H1 (cell line): ENCODE measurements around the gene PXN. TPM values are rescaled to one million over a fixed set of nuclear protein-coding genes. Genes with fewer than 3 reads are reported as not detected.

ENCODE experiments used
- BRCA1 ChIP-seq: IDR thresholded peaks from 2 replicates; pipeline ENCODE4 v1.6.1; 2012; ENCODE audit warnings: low read depth, low read length, improper control_type of control experiment
- CEBPB ChIP-seq: IDR thresholded peaks from 2 replicates; pipeline ENCODE4 v1.6.1; 2012; ENCODE audit warnings: low read depth, low read length
- HDAC2 ChIP-seq, 2 experiments: fragments of 300-600 bp in 1 of 2; sonication (generic) in 1 of 2; IDR thresholded peaks; 2 replicates each; pipeline ENCODE4 v1.6.1; 2011 to 2012; ENCODE audit warnings: low read depth in 2 of 2, low read length in 2 of 2, mild to moderate bottlenecking in 2 of 2, moderate library complexity in 2 of 2, borderline replicate concordance in 1 of 2, inconsistent platforms in 1 of 2
- POU5F1 ChIP-seq: IDR thresholded peaks from 2 replicates; pipeline ENCODE4 v1.6.1; 2011; ENCODE audit warnings: low read depth, mild to moderate bottlenecking, low read length, moderate library complexity
- RFX5 ChIP-seq: IDR thresholded peaks from 2 replicates; pipeline ENCODE4 v1.6.1; 2011; ENCODE audit warnings: low read depth, low read length, improper control_type of control experiment, borderline replicate concordance
- TBP ChIP-seq: IDR thresholded peaks from 2 replicates; pipeline ENCODE4 v1.6.1; 2011; ENCODE audit warnings: low read depth, low read length, improper control_type of control experiment
- TEAD4 ChIP-seq: IDR thresholded peaks from 2 replicates; pipeline ENCODE4 v1.6.1; 2012; ENCODE audit warnings: low read depth, low read length, inconsistent platforms, mixed read lengths
- YY1 ChIP-seq: IDR thresholded peaks from 2 replicates; pipeline ENCODE4 v1.6.1; 2011; ENCODE audit warnings: low read depth, mild to moderate bottlenecking, low read length
- polyA plus RNA-seq, 7 experiments: library from polyadenylated mRNA; depleted of rRNA in 3 of 7; stranded (reverse) in 5 of 7; unstranded in 2 of 7; fragments of >200 nt in 5 of 7; fragments of 200-250 nt in 2 of 7; gene quantifications; 1 replicate in 5 of 7; 2 replicates in 1 of 7; 4 replicates in 1 of 7; pipeline versions ENCODE4 v1.2.1 to v1.2.3, GENCODE V29; 2011 to 2013; ENCODE audit warnings: missing spikeins in 2 of 7, mixed read lengths in 2 of 7
- total RNA-seq: library from RNA; stranded (reverse); fragmentation: NEBNext Ultra II Directional; extraction: Animal tissue kit (Norgen Biotek cat#: 25700); gene quantifications from 2 replicates; pipeline ENCODE4 v1.2.1, GENCODE V29; 2021
- TF ChIP-seq, protein P1 (sequence below): fragments of 300-600 bp; sonication (generic); IDR thresholded peaks from 2 replicates; pipeline ENCODE4 v1.7.1; 2012; ENCODE audit warnings: low read length, moderate library complexity, mild to moderate bottlenecking, inconsistent platforms; ENCODE audit not compliant: insufficient replicate concordance
- TF ChIP-seq, protein P2 (sequence below): IDR thresholded peaks from 2 replicates; pipeline ENCODE4 v1.6.1; 2012; ENCODE audit warnings: inconsistent platforms

PXN gene
- total and polyA plus RNA-seq, 2 of the 8 experiments (the other 6 are each of a cell fraction or from before 2014, with no cell fraction given): 51.0 to 105 TPM

DNA sequence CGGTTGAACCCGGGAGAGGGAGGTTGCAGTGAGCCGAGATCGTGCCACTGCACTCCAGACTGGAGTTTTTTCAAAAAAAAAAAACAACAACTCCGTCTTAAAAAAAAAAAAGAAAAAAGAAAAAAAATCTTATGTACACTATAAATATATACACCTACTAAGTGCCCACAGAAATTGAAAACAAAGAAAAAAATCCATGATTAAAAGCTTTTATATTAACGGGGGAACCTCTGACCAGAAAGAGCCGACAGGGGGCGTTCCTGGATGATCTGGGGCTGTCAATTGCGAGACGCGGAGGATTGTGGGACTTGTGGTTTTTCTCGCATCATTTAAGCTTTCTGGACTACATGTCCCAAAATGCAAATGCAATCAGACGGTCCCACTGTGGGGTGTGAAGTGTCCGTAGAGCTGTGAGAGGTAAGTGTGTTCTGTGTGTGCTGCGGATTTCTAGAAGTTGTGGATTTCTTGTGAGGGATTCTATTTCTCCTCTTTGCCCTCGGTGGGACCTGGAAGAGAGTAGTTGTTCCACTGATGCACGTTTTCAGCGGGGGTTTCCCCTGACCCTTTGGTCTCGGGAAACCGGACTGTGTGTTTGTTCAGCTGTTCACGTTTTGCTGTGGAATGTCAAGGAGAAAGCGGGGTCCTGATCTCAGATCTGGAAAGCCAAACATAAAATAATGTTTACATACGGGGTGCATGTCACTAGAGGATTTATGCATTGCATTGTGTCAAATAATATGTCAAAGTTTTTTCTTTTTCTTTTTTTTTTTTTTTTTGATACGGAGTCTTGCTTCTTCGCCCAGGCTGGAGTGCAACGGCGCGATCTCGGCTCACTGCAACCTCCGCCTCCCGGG is 36.7 kb upstream of the PXN start, which contains the start of gene SIRT4 (continued):
- TF ChIP-seq, protein P1, sequence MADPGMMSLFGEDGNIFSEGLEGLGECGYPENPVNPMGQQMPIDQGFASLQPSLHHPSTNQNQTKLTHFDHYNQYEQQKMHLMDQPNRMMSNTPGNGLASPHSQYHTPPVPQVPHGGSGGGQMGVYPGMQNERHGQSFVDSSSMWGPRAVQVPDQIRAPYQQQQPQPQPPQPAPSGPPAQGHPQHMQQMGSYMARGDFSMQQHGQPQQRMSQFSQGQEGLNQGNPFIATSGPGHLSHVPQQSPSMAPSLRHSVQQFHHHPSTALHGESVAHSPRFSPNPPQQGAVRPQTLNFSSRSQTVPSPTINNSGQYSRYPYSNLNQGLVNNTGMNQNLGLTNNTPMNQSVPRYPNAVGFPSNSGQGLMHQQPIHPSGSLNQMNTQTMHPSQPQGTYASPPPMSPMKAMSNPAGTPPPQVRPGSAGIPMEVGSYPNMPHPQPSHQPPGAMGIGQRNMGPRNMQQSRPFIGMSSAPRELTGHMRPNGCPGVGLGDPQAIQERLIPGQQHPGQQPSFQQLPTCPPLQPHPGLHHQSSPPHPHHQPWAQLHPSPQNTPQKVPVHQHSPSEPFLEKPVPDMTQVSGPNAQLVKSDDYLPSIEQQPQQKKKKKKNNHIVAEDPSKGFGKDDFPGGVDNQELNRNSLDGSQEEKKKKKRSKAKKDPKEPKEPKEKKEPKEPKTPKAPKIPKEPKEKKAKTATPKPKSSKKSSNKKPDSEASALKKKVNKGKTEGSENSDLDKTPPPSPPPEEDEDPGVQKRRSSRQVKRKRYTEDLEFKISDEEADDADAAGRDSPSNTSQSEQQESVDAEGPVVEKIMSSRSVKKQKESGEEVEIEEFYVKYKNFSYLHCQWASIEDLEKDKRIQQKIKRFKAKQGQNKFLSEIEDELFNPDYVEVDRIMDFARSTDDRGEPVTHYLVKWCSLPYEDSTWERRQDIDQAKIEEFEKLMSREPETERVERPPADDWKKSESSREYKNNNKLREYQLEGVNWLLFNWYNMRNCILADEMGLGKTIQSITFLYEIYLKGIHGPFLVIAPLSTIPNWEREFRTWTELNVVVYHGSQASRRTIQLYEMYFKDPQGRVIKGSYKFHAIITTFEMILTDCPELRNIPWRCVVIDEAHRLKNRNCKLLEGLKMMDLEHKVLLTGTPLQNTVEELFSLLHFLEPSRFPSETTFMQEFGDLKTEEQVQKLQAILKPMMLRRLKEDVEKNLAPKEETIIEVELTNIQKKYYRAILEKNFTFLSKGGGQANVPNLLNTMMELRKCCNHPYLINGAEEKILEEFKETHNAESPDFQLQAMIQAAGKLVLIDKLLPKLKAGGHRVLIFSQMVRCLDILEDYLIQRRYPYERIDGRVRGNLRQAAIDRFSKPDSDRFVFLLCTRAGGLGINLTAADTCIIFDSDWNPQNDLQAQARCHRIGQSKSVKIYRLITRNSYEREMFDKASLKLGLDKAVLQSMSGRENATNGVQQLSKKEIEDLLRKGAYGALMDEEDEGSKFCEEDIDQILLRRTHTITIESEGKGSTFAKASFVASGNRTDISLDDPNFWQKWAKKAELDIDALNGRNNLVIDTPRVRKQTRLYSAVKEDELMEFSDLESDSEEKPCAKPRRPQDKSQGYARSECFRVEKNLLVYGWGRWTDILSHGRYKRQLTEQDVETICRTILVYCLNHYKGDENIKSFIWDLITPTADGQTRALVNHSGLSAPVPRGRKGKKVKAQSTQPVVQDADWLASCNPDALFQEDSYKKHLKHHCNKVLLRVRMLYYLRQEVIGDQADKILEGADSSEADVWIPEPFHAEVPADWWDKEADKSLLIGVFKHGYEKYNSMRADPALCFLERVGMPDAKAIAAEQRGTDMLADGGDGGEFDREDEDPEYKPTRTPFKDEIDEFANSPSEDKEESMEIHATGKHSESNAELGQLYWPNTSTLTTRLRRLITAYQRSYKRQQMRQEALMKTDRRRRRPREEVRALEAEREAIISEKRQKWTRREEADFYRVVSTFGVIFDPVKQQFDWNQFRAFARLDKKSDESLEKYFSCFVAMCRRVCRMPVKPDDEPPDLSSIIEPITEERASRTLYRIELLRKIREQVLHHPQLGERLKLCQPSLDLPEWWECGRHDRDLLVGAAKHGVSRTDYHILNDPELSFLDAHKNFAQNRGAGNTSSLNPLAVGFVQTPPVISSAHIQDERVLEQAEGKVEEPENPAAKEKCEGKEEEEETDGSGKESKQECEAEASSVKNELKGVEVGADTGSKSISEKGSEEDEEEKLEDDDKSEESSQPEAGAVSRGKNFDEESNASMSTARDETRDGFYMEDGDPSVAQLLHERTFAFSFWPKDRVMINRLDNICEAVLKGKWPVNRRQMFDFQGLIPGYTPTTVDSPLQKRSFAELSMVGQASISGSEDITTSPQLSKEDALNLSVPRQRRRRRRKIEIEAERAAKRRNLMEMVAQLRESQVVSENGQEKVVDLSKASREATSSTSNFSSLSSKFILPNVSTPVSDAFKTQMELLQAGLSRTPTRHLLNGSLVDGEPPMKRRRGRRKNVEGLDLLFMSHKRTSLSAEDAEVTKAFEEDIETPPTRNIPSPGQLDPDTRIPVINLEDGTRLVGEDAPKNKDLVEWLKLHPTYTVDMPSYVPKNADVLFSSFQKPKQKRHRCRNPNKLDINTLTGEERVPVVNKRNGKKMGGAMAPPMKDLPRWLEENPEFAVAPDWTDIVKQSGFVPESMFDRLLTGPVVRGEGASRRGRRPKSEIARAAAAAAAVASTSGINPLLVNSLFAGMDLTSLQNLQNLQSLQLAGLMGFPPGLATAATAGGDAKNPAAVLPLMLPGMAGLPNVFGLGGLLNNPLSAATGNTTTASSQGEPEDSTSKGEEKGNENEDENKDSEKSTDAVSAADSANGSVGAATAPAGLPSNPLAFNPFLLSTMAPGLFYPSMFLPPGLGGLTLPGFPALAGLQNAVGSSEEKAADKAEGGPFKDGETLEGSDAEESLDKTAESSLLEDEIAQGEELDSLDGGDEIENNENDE: no peak
- TF ChIP-seq YY1: no peak
- no peak for TF ChIP-seq RFX5
- no peak for TF ChIP-seq BRCA1
- TF ChIP-seq TEAD4: no peak
- TF ChIP-seq POU5F1: no peak
- TF ChIP-seq TBP: 0 out of 2 replicates have a peak, but pooled peaks have one; percentile 23
- TF ChIP-seq, protein P2, sequence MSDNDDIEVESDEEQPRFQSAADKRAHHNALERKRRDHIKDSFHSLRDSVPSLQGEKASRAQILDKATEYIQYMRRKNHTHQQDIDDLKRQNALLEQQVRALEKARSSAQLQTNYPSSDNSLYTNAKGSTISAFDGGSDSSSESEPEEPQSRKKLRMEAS: no peak
- TF ChIP-seq CEBPB: no peak
- TF ChIP-seq HDAC2 (IDR thresholded peaks at IDR 0.05; ENCODE audit: borderline replicate concordance in 1 of 2, low read depth in 2 of 2, low read length in 2 of 2): peak; percentile 35 to 47; a peak in 1 of 4 replicates
